ENCODE data around the gene IL1RAPL2.

Gene IL1RAPL2

GRCh38 chrX:105274091-105274490 lies 708.1 kb downstream of the IL1RAPL2 start:
- DNase-seq (ENCODE audit: low read depth), result no peak

GRCh38 chrX:105277132-105277531 lies 711.1 kb downstream of the IL1RAPL2 start:
- no peak for DNase-seq (ENCODE audit: low read depth)

- peak; percentile 12 for DNase-seq (ENCODE audit: low read depth)
Observed at GRCh38 chrX:105282077-105282476, 716.1 kb downstream of the IL1RAPL2 start.

- DNase-seq (ENCODE audit: low read depth), result no peak
Observed at GRCh38 chrX:105297041-105297440, 731.0 kb downstream of the IL1RAPL2 start.

- DNase-seq (ENCODE audit: low read depth), result no peak
Observed at GRCh38 chrX:105299286-105299685, 733.3 kb downstream of the IL1RAPL2 start.

GRCh38 chrX:105302246-105302645 lies 736.2 kb downstream of the IL1RAPL2 start:
- DNase-seq (ENCODE audit: low read depth), result no peak

GRCh38 chrX:105307762-105308161 lies 741.8 kb downstream of the IL1RAPL2 start:
- DNase-seq (ENCODE audit: low read depth), result no peak

- no peak for DNase-seq (ENCODE audit: low read depth)
Observed at GRCh38 chrX:105313596-105313995, 747.6 kb downstream of the IL1RAPL2 start.

GRCh38 chrX:105314458-105314857 lies 748.5 kb downstream of the IL1RAPL2 start:
- DNase-seq (ENCODE audit: low read depth), result no peak

- no peak for DNase-seq (ENCODE audit: low read depth)
Observed at GRCh38 chrX:105315248-105315647, 749.2 kb downstream of the IL1RAPL2 start.

GRCh38 chrX:105317117-105317516 lies 751.1 kb downstream of the IL1RAPL2 start:
- no peak for DNase-seq (ENCODE audit: low read depth)

- DNase-seq (ENCODE audit: low read depth), result no peak
Observed at GRCh38 chrX:105323928-105324327, 757.9 kb downstream of the IL1RAPL2 start.

- DNase-seq (ENCODE audit: low read depth), result no peak
Observed at GRCh38 chrX:105328773-105329172, 762.8 kb downstream of the IL1RAPL2 start.

GRCh38 chrX:105331244-105331643 lies 765.2 kb downstream of the IL1RAPL2 start:
- peak; percentile 47 for DNase-seq (ENCODE audit: low read depth)

- no peak for DNase-seq (ENCODE audit: low read depth)
Observed at GRCh38 chrX:105347373-105347772, 781.4 kb downstream of the IL1RAPL2 start.

GRCh38 chrX:105349476-105349875 lies 783.5 kb downstream of the IL1RAPL2 start:
- peak; percentile 29 for DNase-seq (ENCODE audit: low read depth)

GRCh38 chrX:105375816-105376215 lies 809.8 kb downstream of the IL1RAPL2 start:
- peak; percentile 28 for DNase-seq (ENCODE audit: low read depth)

- no peak for DNase-seq (ENCODE audit: low read depth)
Observed at GRCh38 chrX:105424729-105425128, 858.7 kb downstream of the IL1RAPL2 start.

- no peak for DNase-seq (ENCODE audit: low read depth)
Observed at GRCh38 chrX:105451401-105451800, 885.4 kb downstream of the IL1RAPL2 start.

- no peak for DNase-seq (ENCODE audit: low read depth)
Observed at GRCh38 chrX:105458846-105459245, 892.8 kb downstream of the IL1RAPL2 start.

GRCh38 chrX:105460376-105460775 lies 894.4 kb downstream of the IL1RAPL2 start:
- DNase-seq (ENCODE audit: low read depth), result no peak

- DNase-seq (ENCODE audit: low read depth), result no peak
Observed at GRCh38 chrX:105461016-105461415, 895.0 kb downstream of the IL1RAPL2 start.

GRCh38 chrX:105462186-105462585 lies 896.2 kb downstream of the IL1RAPL2 start:
- no peak for DNase-seq (ENCODE audit: low read depth)

GRCh38 chrX:105463473-105463872 lies 897.5 kb downstream of the IL1RAPL2 start:
- no peak for DNase-seq (ENCODE audit: low read depth)

- no peak for DNase-seq (ENCODE audit: low read depth)
Observed at GRCh38 chrX:105464618-105465017, 898.6 kb downstream of the IL1RAPL2 start.
